ENCODE results near the gene MED29. TPM values are rescaled to one million over a fixed set of nuclear protein-coding genes. Genes with fewer than 3 reads are reported as not detected.

The MED29 gene
- total RNA-seq, 1 donor from 2014 or later: 37.8 TPM

DNA sequence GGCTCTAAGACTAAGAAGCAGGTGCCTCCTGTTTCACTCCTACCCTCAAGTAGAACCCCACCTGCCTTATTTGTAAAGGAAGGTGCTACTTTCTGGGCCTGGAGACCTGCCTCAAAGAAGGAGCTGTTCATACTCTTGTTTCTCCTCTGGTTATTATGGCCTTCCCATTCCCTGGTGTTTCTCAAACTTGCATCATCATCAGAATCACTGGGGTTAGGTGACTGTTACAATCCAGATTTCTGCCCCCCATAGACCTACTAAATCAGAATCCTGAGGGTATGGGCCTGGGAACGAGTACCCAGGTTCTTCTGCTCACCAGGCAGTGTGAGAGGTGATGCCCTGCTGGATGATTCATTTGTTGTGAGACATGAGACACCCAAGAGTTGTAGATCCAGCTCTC lies 30.6 kb upstream of the MED29 start:
- H3K4me1 ChIP-seq: peaks cover 41% of the 10 kb centered on the region
- H3K4me3 ChIP-seq: no peak overlapping the region
- DNase-seq (ENCODE audit: extremely low spot score in 2 of 2): no peak
- peaks cover 12 to 59% of the 10 kb centered on the region in 2 donors for H3K36me3 ChIP-seq
- no peaks in the 10 kb centered on the region for H3K9me3 ChIP-seq
- TF ChIP-seq POLR2AphosphoS5 (IDR thresholded peaks at IDR 0.05; ENCODE audit: insufficient read depth in 1 of 2, low read depth in 1 of 2): no peak
- TF ChIP-seq, protein P1, sequence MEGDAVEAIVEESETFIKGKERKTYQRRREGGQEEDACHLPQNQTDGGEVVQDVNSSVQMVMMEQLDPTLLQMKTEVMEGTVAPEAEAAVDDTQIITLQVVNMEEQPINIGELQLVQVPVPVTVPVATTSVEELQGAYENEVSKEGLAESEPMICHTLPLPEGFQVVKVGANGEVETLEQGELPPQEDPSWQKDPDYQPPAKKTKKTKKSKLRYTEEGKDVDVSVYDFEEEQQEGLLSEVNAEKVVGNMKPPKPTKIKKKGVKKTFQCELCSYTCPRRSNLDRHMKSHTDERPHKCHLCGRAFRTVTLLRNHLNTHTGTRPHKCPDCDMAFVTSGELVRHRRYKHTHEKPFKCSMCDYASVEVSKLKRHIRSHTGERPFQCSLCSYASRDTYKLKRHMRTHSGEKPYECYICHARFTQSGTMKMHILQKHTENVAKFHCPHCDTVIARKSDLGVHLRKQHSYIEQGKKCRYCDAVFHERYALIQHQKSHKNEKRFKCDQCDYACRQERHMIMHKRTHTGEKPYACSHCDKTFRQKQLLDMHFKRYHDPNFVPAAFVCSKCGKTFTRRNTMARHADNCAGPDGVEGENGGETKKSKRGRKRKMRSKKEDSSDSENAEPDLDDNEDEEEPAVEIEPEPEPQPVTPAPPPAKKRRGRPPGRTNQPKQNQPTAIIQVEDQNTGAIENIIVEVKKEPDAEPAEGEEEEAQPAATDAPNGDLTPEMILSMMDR (IDR thresholded peaks at IDR 0.05): no peak
- TF ChIP-seq POLR2A (IDR thresholded peaks at IDR 0.05): no peak
- H3K27ac ChIP-seq: peak overlapping the region; percentile 81
- intact Hi-C loops (cut with DNase I): no loop called here
- no peaks in the 10 kb centered on the region for H3K27me3 ChIP-seq

DNA sequence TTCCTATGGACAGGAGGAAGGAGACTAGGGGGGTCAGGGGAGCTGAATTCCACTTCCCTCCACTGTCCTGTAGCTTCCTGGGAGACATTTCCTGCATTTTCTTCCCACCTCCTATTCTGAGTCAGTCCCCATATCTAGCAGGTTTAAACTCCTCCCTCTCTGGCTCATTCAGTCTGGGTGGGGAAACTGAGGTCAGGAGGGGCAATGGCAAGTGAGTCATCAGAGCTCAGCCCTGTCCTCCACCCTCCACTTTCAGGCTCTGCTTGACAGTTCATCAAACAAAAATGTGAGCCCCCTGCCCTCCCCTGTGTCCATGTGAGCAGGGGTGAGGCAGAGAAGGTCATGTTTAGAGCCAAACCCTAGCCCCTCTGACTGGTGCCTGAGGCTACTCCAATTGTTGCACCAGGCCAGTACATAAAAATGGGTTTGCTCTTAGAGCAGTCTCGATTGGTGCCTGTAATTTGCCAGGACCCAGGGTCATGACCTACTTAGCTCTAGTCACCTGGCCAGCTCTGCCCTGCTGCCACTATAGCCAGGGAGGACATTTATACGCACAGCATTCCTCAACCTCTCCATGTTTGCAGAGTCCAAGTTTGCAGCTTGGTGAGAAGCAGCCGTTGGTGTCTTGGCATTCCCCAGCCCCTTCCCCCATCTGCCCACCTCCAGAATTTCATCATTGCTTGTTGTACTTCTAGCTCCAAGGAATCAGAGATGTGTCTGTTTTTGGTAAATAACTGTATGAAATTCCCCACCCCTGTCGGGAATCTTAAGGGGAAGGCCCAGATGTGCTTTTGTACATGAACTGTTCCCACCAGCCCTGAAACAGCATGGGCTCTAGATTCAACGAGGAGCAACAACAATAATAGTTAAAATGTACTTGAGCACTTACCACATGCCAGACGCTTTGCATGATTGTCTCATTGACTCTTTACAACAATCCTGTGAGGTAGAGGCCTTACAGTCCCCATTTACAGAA lies 28.2 kb upstream of the MED29 start:
- TF ChIP-seq POLR2A (IDR thresholded peaks at IDR 0.05) (no peak), POLR2AphosphoS5 (IDR thresholded peaks at IDR 0.05; ENCODE audit: insufficient read depth in 1 of 2, low read depth in 1 of 2) (no peak)
- TF ChIP-seq, protein P1 (IDR thresholded peaks at IDR 0.05): no peak
- DNase-seq (ENCODE audit: extremely low spot score in 2 of 2): no peak
- Histone ChIP-seq H3K4me3 (no peak overlapping the region), H3K4me1 (peaks cover 52% of the 10 kb centered on the region), H3K36me3 (peaks cover 6 to 48% of the 10 kb centered on the region in 2 donors), H3K9me3 (no peaks in the 10 kb centered on the region), H3K27me3 (no peaks in the 10 kb centered on the region), H3K27ac (peak overlapping the region; percentile 81)
- intact Hi-C loops (cut with DNase I): no loop called here

DNA sequence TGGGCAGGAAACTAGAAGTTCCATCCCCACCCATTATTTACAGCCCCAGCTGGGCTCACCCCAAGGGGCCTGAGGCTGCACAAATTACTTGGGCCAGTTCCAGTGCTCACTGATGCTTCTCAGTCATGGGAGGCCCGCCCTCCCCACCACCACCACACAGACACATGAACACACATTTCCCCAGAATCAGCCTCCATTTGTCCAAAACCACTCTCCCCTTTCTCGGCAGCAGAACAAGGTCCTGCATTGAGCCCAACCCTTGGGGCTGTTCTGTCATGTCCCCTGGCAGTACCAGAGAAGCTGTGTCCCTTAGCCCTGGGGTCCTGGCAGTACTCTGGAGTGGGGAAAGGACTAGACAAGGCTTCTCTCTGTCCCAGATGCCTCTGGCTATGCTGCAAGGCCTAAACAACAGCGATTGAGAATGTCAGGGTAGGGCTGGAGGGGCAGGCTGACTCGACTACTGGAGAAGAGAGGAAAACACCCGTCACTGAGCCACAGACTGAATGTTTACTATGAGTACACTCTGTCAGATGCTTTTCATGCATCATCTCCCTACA lies 27.2 kb upstream of the MED29 start:
- peaks cover under 1 to 39% of the 10 kb centered on the region in 2 donors for H3K36me3 ChIP-seq
- no peak for DNase-seq (ENCODE audit: extremely low spot score in 2 of 2)
- intact Hi-C loops (cut with DNase I): no loop called here

DNA sequence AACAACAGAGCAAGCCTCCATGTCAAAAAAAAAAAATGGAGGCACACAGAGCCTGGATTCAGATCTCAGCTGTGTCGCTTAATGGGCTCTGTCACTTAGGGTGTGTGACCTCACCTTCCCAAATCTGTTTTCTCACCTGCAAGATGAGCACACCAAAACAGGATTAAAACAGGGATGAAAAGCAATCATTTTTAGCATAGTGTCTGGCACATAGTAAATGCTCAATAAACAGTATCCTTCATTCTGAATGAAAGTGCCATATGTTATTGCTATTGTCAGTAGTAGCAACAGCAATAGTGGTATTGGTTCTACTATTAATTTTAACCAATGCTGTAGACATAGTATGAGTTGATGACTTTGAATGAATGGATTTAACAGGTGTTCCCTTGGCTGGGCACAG lies 25.6 kb upstream of the MED29 start:
- intact Hi-C loops (cut with DNase I): no loop called here
- no peaks in the 10 kb centered on the region for H3K9me3 ChIP-seq
- peaks cover 58% of the 10 kb centered on the region for H3K4me1 ChIP-seq
- peaks cover 0 to 36% of the 10 kb centered on the region in 2 donors for H3K36me3 ChIP-seq
- peak overlapping the region; percentile 81 for H3K27ac ChIP-seq
- DNase-seq (ENCODE audit: extremely low spot score in 2 of 2): no peak
- no peaks in the 10 kb centered on the region for H3K27me3 ChIP-seq
- no peak for TF ChIP-seq POLR2A (IDR thresholded peaks at IDR 0.05)
- TF ChIP-seq, protein P1 (IDR thresholded peaks at IDR 0.05): no peak
- TF ChIP-seq POLR2AphosphoS5 (IDR thresholded peaks at IDR 0.05; ENCODE audit: insufficient read depth in 1 of 2, low read depth in 1 of 2): no peak
- no peak overlapping the region for H3K4me3 ChIP-seq

More for the DNA sequence above, 27.2 kb upstream of the MED29 start:
- Histone ChIP-seq H3K9me3 (no peaks in the 10 kb centered on the region), H3K4me1 (peaks cover 58% of the 10 kb centered on the region), H3K4me3 (no peak overlapping the region), H3K27ac (peak overlapping the region; percentile 81), H3K27me3 (no peaks in the 10 kb centered on the region)
- TF ChIP-seq, protein P1 (IDR thresholded peaks at IDR 0.05): no peak
- peak in 1 of 2 donors; percentile 51 for TF ChIP-seq POLR2AphosphoS5 (IDR thresholded peaks at IDR 0.05; ENCODE audit: insufficient read depth in 1 of 2, low read depth in 1 of 2)
- TF ChIP-seq POLR2A (IDR thresholded peaks at IDR 0.05): no peak
